Astrocyte of the spinal cord (primary cell): ENCODE data around the gene S100A1.
A peak's percentile ranks its signal among the peaks of the same experiment; 100 is the strongest.
"Not testable (repeated sequence)": the region's sequence is repeated elsewhere in the genome, so short reads cannot be mapped to it uniquely, and the experiment has no call there.

Experiments
- DNase-seq: peaks from one replicate; pipeline ENCODE4 v3.0.0; 2011; ENCODE audit warnings: low read depth, low spot score
- H3K4me3 ChIP-seq: 2 replicates; pipeline ENCODE4 v1.5.1; 2011; ENCODE audit warnings: low read depth, mild to moderate bottlenecking, low read length, moderate library complexity
- CTCF ChIP-seq: IDR thresholded peaks from 2 replicates; pipeline ENCODE4 v1.5.1; 2012; ENCODE audit warnings: low read depth, mild to moderate bottlenecking, low read length, inconsistent platforms
- in situ Hi-C: cut with HindIII; loops from 2 replicates; pipeline ENCODE4 v1.10.0; 2017; ENCODE audit warnings: low sequenced_read_pairs

Gene S100A1

GRCh38 chr1:153659175-153659534 lies 30.9 kb downstream of the S100A1 start:
- DNase-seq: no peak
- in situ Hi-C loops: no loop called here
- H3K4me3 ChIP-seq: peak overlapping the region; percentile 70
- TF ChIP-seq CTCF: no peak

- TF ChIP-seq CTCF: no peak
- H3K4me3 ChIP-seq: peak overlapping the region; percentile 70
- DNase-seq: no peak
- in situ Hi-C loops: no loop called here
Observed at GRCh38 chr1:153659656-153660055, 31.4 kb downstream of the S100A1 start.

GRCh38 chr1:153661111-153661708 lies 33.0 kb downstream of the S100A1 start:
- no peak for TF ChIP-seq CTCF
- no peak overlapping the region for H3K4me3 ChIP-seq
- DNase-seq: peak; percentile 67
- in situ Hi-C loops: no loop called here

GRCh38 chr1:153662269-153662668 lies 34.0 kb downstream of the S100A1 start:
- TF ChIP-seq CTCF: no peak
- in situ Hi-C loops: no loop called here

GRCh38 chr1:153663211-153663610 lies 35.0 kb downstream of the S100A1 start:
- in situ Hi-C loops: no loop called here
- no peak for DNase-seq
- TF ChIP-seq CTCF: no peak
- H3K4me3 ChIP-seq: no peak overlapping the region

More at GRCh38 chr1:153662269-153662668, 34.0 kb downstream of the S100A1 start:
- no peak for DNase-seq
- no peak overlapping the region for H3K4me3 ChIP-seq

GRCh38 chr1:153667439-153667838 lies 39.2 kb downstream of the S100A1 start:
- no peak for TF ChIP-seq CTCF
- no peak for DNase-seq
- H3K4me3 ChIP-seq: no peak overlapping the region
- in situ Hi-C loops: no loop called here

GRCh38 chr1:153668672-153669071 lies 40.4 kb downstream of the S100A1 start:
- in situ Hi-C loops, H3K4me3 ChIP-seq, DNase-seq: not testable (repeated sequence)
